K562 (cell line): ENCODE measurements around the gene FKBP11. TPM values are rescaled to one million over a fixed set of nuclear protein-coding genes. Genes with fewer than 3 reads are reported as not detected.

Experiments
- AFF1 ChIP-seq, 2 experiments: fragments of 450-650 bp; IDR thresholded peaks; 2 replicates each; pipeline ENCODE4 v1.6.1; 2018; ENCODE audit warnings: mild to moderate bottlenecking in 2 of 2, low read depth in 1 of 2; ENCODE audit not compliant: partially characterized antibody in 2 of 2
- CC2D1A ChIP-seq: fragments of 450-650 bp; IDR thresholded peaks from 2 replicates; pipeline ENCODE4 v1.6.1; 2017; ENCODE audit warnings: mild to moderate bottlenecking
- CHD2 ChIP-seq: IDR thresholded peaks from 2 replicates; pipeline ENCODE4 v1.6.1; 2011; ENCODE audit warnings: low read depth, low read length
- CREB1 ChIP-seq, 2 experiments: sonication (generic) in 1 of 2; formaldehyde crosslinking in 1 of 2; IDR thresholded peaks; 2 replicates each; pipeline versions ENCODE4 v1.6.1 to v1.8.0; 2012 to 2022; ENCODE audit warnings: inconsistent platforms in 1 of 2, mild to moderate bottlenecking in 1 of 2, missing genetic modification reagents in 1 of 2, moderate library complexity in 1 of 2
- DPF2 ChIP-seq: fragments of 450-650 bp; IDR thresholded peaks from 2 replicates; pipeline ENCODE4 v1.6.1; 2016
- ELF2 ChIP-seq: fragments of 250-450 bp; sonication (Bioruptor Pico); IDR thresholded peaks from 2 replicates; pipeline ENCODE4 v1.5.0; 2021; ENCODE audit warnings: mild to moderate bottlenecking
- ESRRA ChIP-seq: fragments of 450-650 bp; IDR thresholded peaks from 2 replicates; pipeline ENCODE4 v1.6.1; 2014; ENCODE audit warnings: low read depth, mild to moderate bottlenecking, moderate library complexity, borderline replicate concordance
- FOS ChIP-seq: IDR thresholded peaks from 3 replicates; pipeline ENCODE4 v1.6.1; 2011; ENCODE audit not compliant: insufficient read length; ENCODE audit errors: extremely low read depth
- GATAD2A ChIP-seq: fragments of 450-650 bp; IDR thresholded peaks from 2 replicates; pipeline ENCODE4 v1.6.1; 2017
- HDAC1 ChIP-seq, 2 experiments: fragments of 450-650 bp; IDR thresholded peaks; 2 replicates each; pipeline ENCODE4 v1.6.1; 2016 to 2017; ENCODE audit warnings: inconsistent platforms in 1 of 2, mild to moderate bottlenecking in 1 of 2, moderate library complexity in 1 of 2
- JUN ChIP-seq, 2 experiments: sonication (generic) in 1 of 2; formaldehyde crosslinking in 1 of 2; IDR thresholded peaks; 2 replicates each; pipeline versions ENCODE4 v1.6.1 to v1.8.0; 2012 to 2022; ENCODE audit warnings: borderline replicate concordance in 2 of 2, mild to moderate bottlenecking in 2 of 2, improper control_type of control experiment in 1 of 2, low read depth in 1 of 2, low read length in 1 of 2, missing genetic modification reagents in 1 of 2
- JUNB ChIP-seq: fragments of 450-650 bp; formaldehyde crosslinking; conservative IDR thresholded peaks from 2 replicates; pipeline ENCODE4 v1.4.0; 2020; ENCODE audit warnings: mild to moderate bottlenecking
- LEF1 ChIP-seq: fragments of 450-650 bp; IDR thresholded peaks from 2 replicates; pipeline ENCODE4 v1.6.1; 2016; ENCODE audit warnings: mild to moderate bottlenecking
- NCOR1 ChIP-seq: fragments of 450-650 bp; IDR thresholded peaks from 2 replicates; pipeline ENCODE4 v1.6.1; 2016; ENCODE audit warnings: mild to moderate bottlenecking, moderate library complexity
- NFRKB ChIP-seq: fragments of 450-650 bp; IDR thresholded peaks from 2 replicates; pipeline ENCODE4 v1.6.1; 2016; ENCODE audit warnings: low read depth
- NR2C1 ChIP-seq, 2 experiments: fragments of 450-650 bp; IDR thresholded peaks; 2 replicates each; pipeline ENCODE4 v1.6.1; 2017; ENCODE audit warnings: mild to moderate bottlenecking in 2 of 2, antibody characterized with exemption in 1 of 2, inconsistent platforms in 1 of 2, missing compliant biosample characterization in 1 of 2, missing genetic modification characterization in 1 of 2
- PHF21A ChIP-seq: fragments of 450-650 bp; IDR thresholded peaks from 2 replicates; pipeline ENCODE4 v1.6.1; 2017; ENCODE audit warnings: low read depth, borderline replicate concordance
- SIN3A ChIP-seq, 2 experiments: fragments of 150-350 bp in 1 of 2; IDR thresholded peaks; 2 replicates each; pipeline ENCODE4 v1.6.1; 2011 to 2016; ENCODE audit warnings: borderline replicate concordance in 2 of 2, low read depth in 2 of 2, low read length in 2 of 2, mild to moderate bottlenecking in 2 of 2, moderate library complexity in 2 of 2; ENCODE audit not compliant: control insufficient read depth in 1 of 2
- SMAD4 ChIP-seq: fragments of 250-450 bp; sonication (Bioruptor Pico); conservative IDR thresholded peaks from 2 replicates; pipeline ENCODE4 v1.8.0; 2021; ENCODE audit warnings: inconsistent platforms, mild to moderate bottlenecking, moderate library complexity
- SMARCA4 ChIP-seq: fragments of 450-650 bp; IDR thresholded peaks from 2 replicates; pipeline ENCODE4 v1.6.1; 2016
- SP1 ChIP-seq: sonication (generic); formaldehyde crosslinking; IDR thresholded peaks from 2 replicates; pipeline ENCODE4 v1.8.1; 2022; ENCODE audit warnings: mild to moderate bottlenecking, missing genetic modification reagents
- TRIM24 ChIP-seq, 2 experiments: fragments of 450-650 bp; IDR thresholded peaks; 2 replicates each; pipeline ENCODE4 v1.6.1; 2016
- ZBTB7A ChIP-seq: IDR thresholded peaks from 2 replicates; pipeline ENCODE4 v1.6.1; 2011; ENCODE audit warnings: low read depth, mild to moderate bottlenecking, low read length, moderate library complexity, borderline replicate concordance; ENCODE audit not compliant: control insufficient read depth
- polyA plus RNA-seq, 8 experiments: library from polyadenylated mRNA; depleted of rRNA in 4 of 8; stranded (reverse) in 5 of 8; unstranded in 3 of 8; fragments of >200 nt; fragmentation: Nextera tagmentation in 2 of 8; fragmentation: Illumina TruSeq in 1 of 8; extraction: Ambion mirVana in 2 of 8; extraction: Trizol in 1 of 8; gene quantifications; 2 replicates each; pipeline versions ENCODE4 v1.2.1 to v1.2.3, GENCODE V29; 2011 to 2014; ENCODE audit warnings: inconsistent platforms in 1 of 8, missing spikeins in 1 of 8
- total RNA-seq, 7 experiments: library from RNA; depleted of rRNA in 6 of 7; stranded (reverse); fragments of >200 nt in 6 of 7; fragmentation: Illumina TruSeq in 2 of 7; extraction: Trizol in 2 of 7; gene quantifications; 2 replicates each; pipeline versions ENCODE4 v1.2.1 to v1.2.3, GENCODE V29; 2011 to 2021; ENCODE audit warnings: low replicate concordance in 1 of 7

FKBP11 gene
- total and polyA plus RNA-seq, 9 of the 15 experiments (the other 6 are each of a cell fraction or from before 2014, with no cell fraction given), result 1.6 to 8.2 (median 5.8) TPM

GRCh38 chr12:48956279-48957140, 31.2 kb upstream of the FKBP11 start (continued):
- TF ChIP-seq SMAD4 (CRISPR knock-in tag) (no peak), NR2C1 (IDR thresholded peaks at IDR 0.05) (no peak), NR2C1 (tag; IDR thresholded peaks at IDR 0.05) (no peak), CHD2 (peak; percentile 14; the same call in 1 of the 2 replicates), ELF2 (CRISPR knock-in tag) (no peak), SP1 (CRISPR knock-in tag) (peak; percentile 14; the same call in 1 of the 2 replicates), CREB1 (IDR thresholded peaks at IDR 0.05) (no peak), CREB1 (CRISPR knock-in tag; IDR thresholded peaks at IDR 0.05) (0 out of 2 replicates have a peak, but pooled peaks have one; percentile 4), SIN3A (IDR thresholded peaks at IDR 0.05; ENCODE audit: borderline replicate concordance in 2 of 2, control insufficient read depth in 1 of 2, low read depth in 2 of 2, low read length in 2 of 2) (peak in 1 of 2 experiments; percentile 62; a peak in 1 of 4 replicates), LEF1 (peak; percentile 73; the same call in 1 of the 2 replicates), DPF2 (peak; percentile 56), FOS (no peak), AFF1 (IDR thresholded peaks at IDR 0.05; ENCODE audit: low read depth in 1 of 2, partially characterized antibody in 2 of 2) (peak in 1 of 2 experiments; percentile 93), SMARCA4 (peak; percentile 43; the same call in 1 of the 2 replicates), ZBTB7A (peak; percentile 16; the same call in 1 of the 2 replicates), PHF21A (0 out of 2 replicates have a peak, but pooled peaks have one; percentile 46), GATAD2A (peak; percentile 69; the same call in 1 of the 2 replicates), NCOR1 (0 out of 2 replicates have a peak, but pooled peaks have one; percentile 17), NFRKB (0 out of 2 replicates have a peak, but pooled peaks have one; percentile 51), JUN (IDR thresholded peaks at IDR 0.05; ENCODE audit: borderline replicate concordance, low read depth, low read length) (no peak), JUN (CRISPR knock-in tag; IDR thresholded peaks at IDR 0.05; ENCODE audit: borderline replicate concordance) (0 out of 2 replicates have a peak, but pooled peaks have one; percentile 74), CC2D1A (peak; percentile 11; the same call in 1 of the 2 replicates), ESRRA (0 out of 2 replicates have a peak, but pooled peaks have one; percentile 27), TRIM24 (IDR thresholded peaks at IDR 0.05) (peak in 1 of 2 experiments; percentile 34; a peak in 1 of 4 replicates), HDAC1 (IDR thresholded peaks at IDR 0.05) (peak in 1 of 2 experiments; percentile 57; a peak in 1 of 4 replicates), JUNB (CRISPR knock-in tag) (0 out of 2 replicates have a peak, but pooled peaks have one; percentile 22)
